NCI-H2107 (cell line): ENCODE results near the gene CXCR4.

Source experiments
- DNase-seq: peaks from one replicate; lab custom pipeline; 2025; lab: John Stamatoyannopoulos, UW

CXCR4 gene

GRCh38 chr2:136117909-136118818 lies at the start of gene CXCR4:
Gene CXCR4, minus strand, starts transcription at chr2:136118149. Its CDS starts 89 bp downstream, at chr2:136118060.
- peak; percentile 74 for DNase-seq

DNA sequence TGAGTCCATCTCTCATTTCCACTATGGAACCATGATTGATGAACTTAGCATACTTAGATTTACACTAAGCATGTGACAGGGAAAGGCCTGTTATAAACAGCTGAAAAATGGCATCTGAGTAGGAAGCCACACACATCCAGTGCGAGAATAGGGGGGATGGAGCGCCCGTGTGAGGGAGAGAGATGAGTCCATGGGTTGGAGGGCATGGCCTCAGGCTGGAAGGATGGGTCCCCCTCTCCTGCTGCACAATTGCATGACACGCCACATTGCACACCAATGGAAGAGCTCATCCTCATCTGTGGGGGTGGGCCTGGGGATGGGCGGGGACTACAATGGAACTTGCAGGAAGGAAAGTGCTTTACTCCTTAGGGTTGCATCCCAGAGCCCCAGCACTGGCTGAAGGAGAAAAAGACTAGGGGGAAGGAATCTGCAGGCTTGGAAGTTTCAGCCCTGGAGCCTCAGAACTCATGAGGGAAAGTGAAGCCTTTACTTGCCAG lies 46.4 kb upstream of the CXCR4 start:
- no peak for DNase-seq

GRCh38 chr2:136162438-136162837 lies 44.5 kb upstream of the CXCR4 start:
- DNase-seq, result no peak

DNA sequence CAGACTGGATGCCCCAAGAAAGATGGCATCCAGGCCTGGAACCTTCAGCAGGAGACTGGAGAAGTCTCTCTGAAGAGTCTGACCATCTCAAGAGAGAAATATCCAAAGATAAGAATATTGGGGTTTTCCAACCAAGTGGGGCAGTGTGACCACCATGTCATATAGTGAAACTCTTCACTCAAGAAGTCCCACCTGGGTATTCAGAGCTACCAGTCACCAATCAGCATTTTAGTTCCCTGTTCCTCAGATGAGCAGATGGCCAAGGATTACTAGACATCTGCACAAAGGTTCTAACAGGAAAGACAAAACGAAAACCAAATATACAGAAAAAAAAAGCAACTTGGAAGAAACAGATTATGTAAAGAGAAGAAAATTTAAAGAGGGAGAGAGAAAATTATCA lies 38.5 kb upstream of the CXCR4 start:
- no peak for DNase-seq

DNA sequence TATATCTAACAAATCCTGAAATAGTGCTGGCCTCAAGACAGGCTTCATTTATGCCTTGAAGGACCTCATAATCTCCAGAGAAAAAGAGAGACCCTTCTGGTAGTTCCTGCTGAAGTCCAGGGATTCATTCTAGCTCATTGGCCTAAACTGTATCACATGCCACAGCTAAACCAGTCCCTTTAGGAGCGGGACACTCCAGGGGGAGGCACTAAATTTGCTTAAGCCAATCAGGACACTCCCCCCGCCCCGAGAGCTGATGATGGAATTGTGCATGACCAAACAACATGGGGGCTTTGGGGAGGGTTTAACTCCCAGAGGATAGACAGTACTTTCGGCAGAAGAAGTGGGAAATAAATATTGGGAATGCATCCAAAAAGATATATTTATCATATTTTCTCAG lies 36.4 kb upstream of the CXCR4 start:
- no peak for DNase-seq

DNA sequence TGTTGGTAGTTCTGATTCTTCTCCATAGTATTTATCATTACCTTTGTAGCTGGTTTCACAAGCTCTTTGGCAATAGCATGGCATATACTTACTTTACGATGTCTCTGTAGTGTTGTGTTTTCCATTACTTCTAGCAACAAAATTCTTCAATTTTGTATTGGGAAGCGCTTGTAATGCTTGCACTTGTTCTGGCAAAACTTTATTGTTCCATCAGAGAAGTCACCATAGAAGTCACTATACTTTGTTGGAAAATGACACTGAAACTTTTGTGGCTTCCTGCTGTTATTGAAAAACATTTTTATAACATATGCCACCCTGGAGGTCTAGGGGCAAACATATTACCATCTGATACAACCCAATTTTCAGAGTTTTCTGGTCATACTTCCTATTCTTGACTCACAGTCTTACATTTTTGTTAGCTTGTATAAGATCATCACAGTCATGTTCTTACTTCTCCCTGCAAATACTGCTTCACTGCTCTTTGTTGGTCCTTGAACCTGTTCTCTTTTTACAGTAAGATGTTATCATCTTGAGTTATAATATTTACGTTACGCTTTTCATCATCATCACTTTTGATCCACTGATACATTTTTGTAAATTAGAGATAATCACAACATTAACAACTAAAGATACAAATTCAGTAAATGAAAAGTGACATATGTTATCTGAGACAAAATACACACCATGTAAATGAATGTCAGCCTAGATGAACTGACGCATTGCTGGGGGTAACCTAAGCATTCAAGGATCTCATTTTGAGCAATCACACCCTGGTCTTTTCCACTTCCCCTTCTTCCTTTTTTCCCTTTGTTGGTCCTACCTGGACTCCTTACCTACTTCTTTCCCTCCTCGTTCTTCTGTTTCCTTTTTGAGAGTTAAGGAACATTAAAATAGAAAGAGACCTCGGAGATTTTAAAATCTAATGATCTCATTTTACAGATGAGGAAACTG lies 33.3 kb upstream of the CXCR4 start:
- no peak for DNase-seq

GRCh38 chr2:136149011-136149410 lies 31.1 kb upstream of the CXCR4 start:
- DNase-seq, result no peak

DNA sequence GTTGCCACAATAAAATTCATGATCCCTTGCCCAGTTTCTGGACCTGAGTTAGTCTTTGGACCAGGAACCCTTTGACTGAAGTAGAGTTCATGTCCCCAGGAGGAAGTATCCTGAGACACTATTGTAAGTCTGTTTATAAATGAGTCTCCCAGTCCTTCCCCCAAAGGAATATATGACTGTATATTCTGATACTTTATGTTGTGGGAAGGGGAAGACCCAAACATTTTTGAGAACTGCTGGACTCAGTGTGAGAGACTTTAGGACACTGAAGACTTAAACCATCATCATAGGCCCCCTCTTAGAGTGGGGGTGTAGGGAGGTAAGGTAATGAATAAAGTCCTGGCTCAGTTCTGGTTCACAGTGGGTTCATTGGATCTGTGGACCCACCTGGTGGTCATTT lies 28.6 kb upstream of the CXCR4 start:
- DNase-seq, result no peak

DNA sequence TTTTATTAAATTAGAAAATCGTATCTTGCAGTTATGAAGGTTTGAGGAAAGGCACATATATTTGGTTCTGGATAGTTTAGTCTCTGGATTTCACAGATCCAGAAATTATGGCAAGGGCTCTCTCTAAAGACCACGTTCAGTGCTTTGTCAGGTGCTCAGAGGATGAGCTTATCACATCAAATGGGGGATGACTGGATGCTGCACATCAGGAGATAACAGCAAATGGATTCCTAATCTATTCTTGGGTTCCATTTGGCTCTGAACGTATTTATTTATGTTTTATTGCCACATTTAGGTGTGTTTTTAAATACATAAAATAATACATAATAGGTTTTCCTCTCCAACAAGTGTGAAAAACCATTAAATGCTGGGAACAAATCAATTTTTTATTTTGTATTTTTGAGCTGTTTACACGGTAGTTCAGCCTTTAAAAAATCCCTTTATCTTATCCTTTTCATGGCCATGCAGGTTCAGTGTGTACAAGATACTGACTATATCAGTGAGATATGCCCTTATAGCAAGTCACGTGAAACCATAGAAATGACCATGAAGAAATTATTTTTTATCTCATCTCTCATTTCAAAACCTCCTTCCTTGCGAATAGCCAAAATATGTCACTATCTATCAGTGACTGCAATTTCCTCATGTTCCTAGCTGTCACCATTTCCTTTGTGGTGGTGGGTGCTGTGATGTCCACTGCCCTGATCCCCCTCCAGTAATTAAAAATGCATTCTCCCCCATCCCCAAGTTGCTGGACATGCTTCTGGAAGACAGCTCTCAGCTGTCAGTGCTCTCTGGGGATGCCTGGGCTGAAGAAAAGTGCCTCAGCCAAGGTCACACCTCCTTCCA lies 25.9 kb upstream of the CXCR4 start:
- no peak for DNase-seq

DNA sequence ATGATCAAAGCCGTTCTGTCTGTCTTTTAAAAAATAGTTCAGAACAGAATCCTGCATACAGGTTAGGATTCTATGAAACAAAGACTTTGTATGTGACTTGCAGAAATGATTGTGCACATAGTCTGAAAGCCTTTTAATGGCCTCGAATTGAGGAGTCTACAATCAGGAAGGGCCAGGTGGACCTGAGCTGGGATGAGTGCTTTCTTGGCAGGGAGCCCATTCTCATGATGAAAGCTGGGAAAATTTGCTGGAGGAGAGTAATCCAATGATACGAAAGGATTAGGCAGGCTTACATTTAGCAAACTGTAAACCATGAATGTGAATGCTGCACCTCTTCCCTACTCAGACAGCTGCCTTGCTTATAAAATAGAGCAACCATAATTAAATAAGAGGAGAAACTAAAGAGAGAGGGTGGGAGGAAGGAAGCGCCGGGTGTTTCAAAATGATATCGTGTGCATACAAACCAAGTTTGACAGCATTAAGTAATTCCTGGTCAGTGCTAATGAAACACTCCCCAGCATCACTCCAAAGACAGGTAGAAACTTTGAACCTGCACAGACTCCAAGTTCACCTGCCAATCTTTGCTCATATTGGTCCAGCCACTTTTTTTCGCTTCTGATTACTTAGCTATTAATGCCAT lies 23.7 kb upstream of the CXCR4 start:
- DNase-seq, result peak; percentile 97

DNA sequence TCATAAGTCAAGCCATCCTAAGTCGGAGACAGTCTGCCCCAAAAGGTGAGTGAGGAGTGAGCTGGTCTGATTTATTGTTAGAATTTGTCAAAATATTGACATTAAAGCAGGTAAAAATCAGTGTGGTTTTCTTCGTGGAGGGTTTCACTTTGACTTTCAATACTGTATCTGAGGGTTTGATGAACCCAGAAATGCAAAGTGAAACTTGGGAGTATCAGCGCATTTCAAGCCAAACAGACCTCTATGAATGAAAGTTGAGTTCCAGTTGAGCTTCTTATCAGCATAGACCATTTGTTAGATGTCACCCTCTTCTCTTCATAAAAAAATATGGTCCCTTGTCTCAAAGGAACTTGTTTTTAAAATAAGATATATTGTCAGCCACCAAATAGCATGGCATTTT lies 21.7 kb upstream of the CXCR4 start:
- no peak for DNase-seq

DNA sequence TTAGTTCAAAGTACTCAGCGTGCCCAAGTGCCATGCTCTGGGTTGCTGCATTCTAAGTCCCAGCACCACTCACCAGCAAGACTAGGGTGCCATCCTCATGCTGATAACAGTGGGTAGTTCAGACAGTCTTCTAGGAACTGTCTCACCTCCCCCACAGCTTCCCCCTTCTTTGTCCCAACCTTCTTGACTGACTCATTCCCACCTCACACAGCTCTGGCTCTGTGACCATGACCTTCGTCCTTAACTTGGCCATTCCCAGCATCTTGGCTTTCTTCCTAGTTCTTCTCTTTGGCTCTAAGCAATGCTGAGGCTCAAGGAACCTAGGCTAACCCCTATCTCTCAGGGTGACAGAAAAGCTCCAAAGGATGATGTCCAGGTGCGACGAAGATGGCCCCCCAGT lies 20.0 kb upstream of the CXCR4 start:
- DNase-seq, result no peak

GRCh38 chr2:136136931-136137330 lies 19.0 kb upstream of the CXCR4 start:
- DNase-seq, result peak; percentile 60

DNA sequence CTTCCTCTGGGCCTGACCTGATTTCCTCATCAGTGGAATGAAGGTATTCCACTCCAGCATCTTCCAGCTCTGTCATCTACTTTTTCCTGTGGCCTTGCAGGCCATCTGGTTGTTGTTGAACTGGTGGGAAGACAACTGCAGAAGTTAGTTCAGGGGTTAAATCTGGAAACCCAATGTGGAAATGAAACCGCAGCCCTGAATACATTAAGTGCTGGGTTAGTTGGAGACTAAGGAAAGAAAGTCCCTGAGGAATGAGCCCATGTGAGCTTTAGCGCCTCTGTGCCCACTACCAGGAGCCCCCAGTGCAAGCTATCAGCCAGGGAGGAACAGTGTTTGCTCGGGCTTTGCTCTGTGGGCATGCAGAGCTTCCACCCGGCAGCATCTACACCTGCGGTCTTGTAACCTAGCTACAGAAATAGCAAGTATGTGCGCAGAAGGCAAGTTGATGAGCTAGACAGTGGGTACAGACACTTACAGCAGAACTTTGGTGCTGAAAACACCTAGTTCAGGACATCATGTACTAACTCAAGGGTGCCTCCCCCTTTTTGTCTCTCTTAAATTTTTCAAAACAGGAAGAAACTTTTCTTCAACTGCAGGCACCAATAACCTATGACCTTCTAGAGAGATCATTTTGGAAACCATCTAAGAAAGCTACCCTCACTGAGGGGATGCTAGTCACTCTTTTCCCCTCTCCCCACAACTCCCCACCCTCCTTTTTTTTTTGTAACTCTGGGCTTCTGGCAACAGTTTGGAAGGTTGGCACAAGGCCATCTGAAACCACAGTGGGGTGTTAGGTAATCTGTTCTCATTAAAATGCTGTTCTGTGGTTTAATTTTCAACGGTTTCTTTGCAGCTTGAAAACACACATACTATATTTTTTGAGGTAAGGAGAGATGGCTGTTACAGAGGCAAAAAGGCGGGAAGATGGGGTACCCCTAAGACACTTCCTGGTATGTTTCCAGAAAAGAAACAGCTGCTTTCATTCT lies 18.3 kb upstream of the CXCR4 start:
- peak; percentile 75 for DNase-seq

DNA sequence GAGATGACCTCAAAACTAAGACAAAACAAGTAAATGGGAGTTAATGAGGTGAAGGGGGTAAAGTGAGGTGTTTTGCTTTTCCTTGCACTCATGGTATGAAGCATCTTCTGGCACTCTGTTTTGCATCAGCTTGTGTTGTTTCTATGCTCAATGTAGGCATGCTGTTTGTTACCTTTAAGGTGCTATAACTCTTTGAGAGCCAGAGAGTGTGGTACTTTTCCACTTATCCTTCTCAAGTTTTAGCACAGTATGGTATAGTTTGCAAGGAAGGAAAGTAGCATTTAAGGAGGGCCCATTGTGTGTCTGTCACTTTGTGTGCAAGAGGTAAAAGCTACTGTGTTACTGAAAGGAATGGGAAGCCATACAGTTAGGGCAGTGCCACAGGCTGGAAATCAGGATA lies 17.5 kb upstream of the CXCR4 start:
- DNase-seq, result no peak

GRCh38 chr2:136134126-136134525 lies 16.2 kb upstream of the CXCR4 start:
- no peak for DNase-seq

- no peak for DNase-seq
Observed at GRCh38 chr2:136133586-136133985, 15.6 kb upstream of the CXCR4 start.

DNA sequence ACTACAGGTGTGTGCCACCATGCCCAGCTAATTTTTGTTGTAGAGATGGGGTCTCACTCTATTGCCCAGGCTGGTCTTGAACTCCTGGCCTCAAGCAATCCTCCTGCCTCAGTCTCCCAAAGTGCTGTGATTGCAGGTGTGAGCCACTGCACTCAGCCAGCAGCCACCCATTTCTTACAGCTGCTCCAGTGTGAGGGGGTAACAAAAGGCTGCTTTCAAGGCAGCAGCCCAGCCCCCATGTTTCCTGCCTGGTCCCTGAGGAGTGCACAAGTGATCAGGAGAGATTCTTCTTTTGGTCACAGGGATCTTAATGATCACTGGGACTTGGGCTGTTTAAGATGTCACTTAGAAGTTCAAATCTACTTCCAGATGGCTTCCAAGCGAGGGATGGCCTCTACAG lies 15.2 kb upstream of the CXCR4 start:
- no peak for DNase-seq

GRCh38 chr2:136132825-136133155 lies 14.8 kb upstream of the CXCR4 start:
- DNase-seq, result no peak
